Fibroblast of lung (primary cell): ENCODE data around the gene SP140.

Experiments
- EZH2 ChIP-seq: IDR thresholded peaks from 2 replicates; pipeline ENCODE4 v1.5.1; 2012; ENCODE audit warnings: low read length, control low read depth, mild to moderate bottlenecking; ENCODE audit errors: missing control alignments
- TF ChIP-seq, protein P1 (sequence below), 2 donors: IDR thresholded peaks in 1 of 2; conservative IDR thresholded peaks in 1 of 2; 1 replicate in 1 of 2; 2 replicates in 1 of 2; pipeline ENCODE4 v1.5.1; 2011 to 2012; ENCODE audit warnings: low read length in 2 of 2, control low read depth in 1 of 2, inconsistent platforms in 1 of 2, low read depth in 1 of 2, mild to moderate bottlenecking in 1 of 2

GRCh38 chr2:230306474-230306873 is 80.9 kb downstream of the SP140 start:
- TF ChIP-seq, protein P1, sequence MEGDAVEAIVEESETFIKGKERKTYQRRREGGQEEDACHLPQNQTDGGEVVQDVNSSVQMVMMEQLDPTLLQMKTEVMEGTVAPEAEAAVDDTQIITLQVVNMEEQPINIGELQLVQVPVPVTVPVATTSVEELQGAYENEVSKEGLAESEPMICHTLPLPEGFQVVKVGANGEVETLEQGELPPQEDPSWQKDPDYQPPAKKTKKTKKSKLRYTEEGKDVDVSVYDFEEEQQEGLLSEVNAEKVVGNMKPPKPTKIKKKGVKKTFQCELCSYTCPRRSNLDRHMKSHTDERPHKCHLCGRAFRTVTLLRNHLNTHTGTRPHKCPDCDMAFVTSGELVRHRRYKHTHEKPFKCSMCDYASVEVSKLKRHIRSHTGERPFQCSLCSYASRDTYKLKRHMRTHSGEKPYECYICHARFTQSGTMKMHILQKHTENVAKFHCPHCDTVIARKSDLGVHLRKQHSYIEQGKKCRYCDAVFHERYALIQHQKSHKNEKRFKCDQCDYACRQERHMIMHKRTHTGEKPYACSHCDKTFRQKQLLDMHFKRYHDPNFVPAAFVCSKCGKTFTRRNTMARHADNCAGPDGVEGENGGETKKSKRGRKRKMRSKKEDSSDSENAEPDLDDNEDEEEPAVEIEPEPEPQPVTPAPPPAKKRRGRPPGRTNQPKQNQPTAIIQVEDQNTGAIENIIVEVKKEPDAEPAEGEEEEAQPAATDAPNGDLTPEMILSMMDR (conservative IDR thresholded peaks at IDR 0.05 in 1 of 2, IDR thresholded peaks at IDR 0.05 in 1 of 2; ENCODE audit: low read depth in 1 of 2, low read length in 2 of 2), result no peak
- no peak for TF ChIP-seq EZH2
